CD4-positive, CD25-positive, alpha-beta regulatory T cell (primary cell): ENCODE measurements around the gene PTF1A. TPM values are rescaled to one million over a fixed set of nuclear protein-coding genes. Genes with fewer than 3 reads are reported as not detected.

Experiments
- ATAC-seq, 2 donors: fragments of 150-1000 bp; cut with Tn5 transposase; one replicate each; pipeline ENCODE4 v1.10.0; 2021; ENCODE audit warnings: low read depth in 2 of 2, moderate number of reproducible peaks in 2 of 2, moderate library complexity in 1 of 2
- DNase-seq, 3 donors: peaks; one replicate each; pipeline versions ENCODE4 v3.0.0 to v3.0.0-alpha.2; 2012 to 2022; ENCODE audit warnings: mixed read lengths in 1 of 3
- H3K27ac ChIP-seq: one replicate; pipeline ENCODE4 v1.7.0; 2013; ENCODE audit warnings: mild to moderate bottlenecking, low read length; ENCODE audit not compliant: insufficient read depth, poor library complexity, severe bottlenecking
- H3K27me3 ChIP-seq: one replicate; pipeline ENCODE4 v1.7.0; 2013; ENCODE audit warnings: low read length; ENCODE audit not compliant: control insufficient read depth, insufficient read depth
- H3K36me3 ChIP-seq: one replicate; pipeline ENCODE4 v1.7.0; 2013; ENCODE audit warnings: mild to moderate bottlenecking, low read length, moderate library complexity; ENCODE audit not compliant: control insufficient read depth, insufficient read depth
- H3K4me1 ChIP-seq: 2 replicates; pipeline ENCODE4 v1.7.0; 2013; ENCODE audit warnings: mild to moderate bottlenecking, low read length; ENCODE audit not compliant: insufficient read depth, control insufficient read depth, poor library complexity, severe bottlenecking
- H3K4me3 ChIP-seq: one replicate; pipeline ENCODE4 v1.7.0; 2013; ENCODE audit warnings: low read depth, mild to moderate bottlenecking, low read length, moderate library complexity
- H3K9me3 ChIP-seq, 2 experiments: 1 replicate in 1 of 2; 2 replicates in 1 of 2; pipeline ENCODE4 v1.7.0; 2013; ENCODE audit warnings: low read length in 2 of 2, mild to moderate bottlenecking in 1 of 2, moderate library complexity in 1 of 2; ENCODE audit not compliant: control insufficient read depth in 2 of 2
- H3K27ac Mint-ChIP-seq, 3 donors: one replicate each; pipeline ENCODE4 v1.8.0; 2020 to 2022; ENCODE audit warnings: mild to moderate bottlenecking in 3 of 3, mixed read lengths in 3 of 3, moderate library complexity in 2 of 3
- H3K27me3 Mint-ChIP-seq: one replicate; pipeline ENCODE4 v1.8.0; 2022; ENCODE audit warnings: mild to moderate bottlenecking, mixed read lengths
- H3K36me3 Mint-ChIP-seq: one replicate; pipeline ENCODE4 v1.8.0; 2020; ENCODE audit warnings: mixed read lengths
- H3K4me1 Mint-ChIP-seq, 4 donors: one replicate each; pipeline ENCODE4 v1.8.0; 2020 to 2022; ENCODE audit warnings: mixed read lengths in 4 of 4, mild to moderate bottlenecking in 1 of 4
- H3K4me3 Mint-ChIP-seq, 4 donors: one replicate each; pipeline ENCODE4 v1.8.0; 2020 to 2022; ENCODE audit warnings: mild to moderate bottlenecking in 4 of 4, mixed read lengths in 4 of 4, moderate library complexity in 3 of 4
- H3K9me3 Mint-ChIP-seq, 7 donors: one replicate each; pipeline ENCODE4 v1.8.0; 2020 to 2022; ENCODE audit warnings: mixed read lengths in 7 of 7, mild to moderate bottlenecking in 3 of 7, moderate library complexity in 2 of 7
- polyA plus RNA-seq, 4 donors: library from polyadenylated mRNA; unstranded; fragments of 300-500 nt; fragmentation: Illumina TruSeq; gene quantifications; one replicate each; pipeline ENCODE4 v1.2.3, GENCODE V29; 2021
- total RNA-seq: library from RNA; stranded (reverse); gene quantifications from one replicate; pipeline ENCODE4 v1.2.3, GENCODE V29; 2022

The PTF1A gene
- total and polyA plus RNA-seq, 5 donors from 2014 or later = not detected

- Histone ChIP-seq H3K4me3 (no peak overlapping the region), H3K36me3 (no peaks in the 10 kb centered on the region), H3K27me3 (peaks cover 41% of the 10 kb centered on the region), H3K27ac (no peak overlapping the region), H3K9me3 (no peaks in the 10 kb centered on the region), H3K4me1 (no peaks in the 10 kb centered on the region)
- Mint-ChIP-seq H3K4me3 (no peak overlapping the region), H3K4me1 (peaks cover 0 to 12% (median 6%) of the 10 kb centered on the region in 4 donors), H3K27ac (no peak overlapping the region), H3K9me3 (peaks cover 0 to 1% (median 0%) of the 10 kb centered on the region in 7 donors), H3K27me3 (peaks cover 76% of the 10 kb centered on the region), H3K36me3 (no peaks in the 10 kb centered on the region)
- DNase-seq (no peak), ATAC-seq (no peak)
Measured at GRCh38 chr10:23201837-23202236, 9.7 kb downstream of the PTF1A start.

- peaks cover 0 to 1% (median 0%) of the 10 kb centered on the region in 7 donors for H3K9me3 Mint-ChIP-seq
- no peaks in the 10 kb centered on the region for H3K36me3 Mint-ChIP-seq
- no peak overlapping the region for H3K4me3 Mint-ChIP-seq
- Histone ChIP-seq H3K9me3 (no peaks in the 10 kb centered on the region), H3K27ac (no peak overlapping the region), H3K27me3 (peaks cover 40% of the 10 kb centered on the region), H3K4me1 (no peaks in the 10 kb centered on the region), H3K4me3 (no peak overlapping the region), H3K36me3 (no peaks in the 10 kb centered on the region)
- DNase-seq (no peak), ATAC-seq (no peak)
- H3K27me3 Mint-ChIP-seq = peaks cover 72% of the 10 kb centered on the region
- peaks cover 0 to 12% (median 6%) of the 10 kb centered on the region in 4 donors for H3K4me1 Mint-ChIP-seq
- H3K27ac Mint-ChIP-seq = no peak overlapping the region
Measured at GRCh38 chr10:23202779-23203178, 10.7 kb downstream of the PTF1A start.

DNA sequence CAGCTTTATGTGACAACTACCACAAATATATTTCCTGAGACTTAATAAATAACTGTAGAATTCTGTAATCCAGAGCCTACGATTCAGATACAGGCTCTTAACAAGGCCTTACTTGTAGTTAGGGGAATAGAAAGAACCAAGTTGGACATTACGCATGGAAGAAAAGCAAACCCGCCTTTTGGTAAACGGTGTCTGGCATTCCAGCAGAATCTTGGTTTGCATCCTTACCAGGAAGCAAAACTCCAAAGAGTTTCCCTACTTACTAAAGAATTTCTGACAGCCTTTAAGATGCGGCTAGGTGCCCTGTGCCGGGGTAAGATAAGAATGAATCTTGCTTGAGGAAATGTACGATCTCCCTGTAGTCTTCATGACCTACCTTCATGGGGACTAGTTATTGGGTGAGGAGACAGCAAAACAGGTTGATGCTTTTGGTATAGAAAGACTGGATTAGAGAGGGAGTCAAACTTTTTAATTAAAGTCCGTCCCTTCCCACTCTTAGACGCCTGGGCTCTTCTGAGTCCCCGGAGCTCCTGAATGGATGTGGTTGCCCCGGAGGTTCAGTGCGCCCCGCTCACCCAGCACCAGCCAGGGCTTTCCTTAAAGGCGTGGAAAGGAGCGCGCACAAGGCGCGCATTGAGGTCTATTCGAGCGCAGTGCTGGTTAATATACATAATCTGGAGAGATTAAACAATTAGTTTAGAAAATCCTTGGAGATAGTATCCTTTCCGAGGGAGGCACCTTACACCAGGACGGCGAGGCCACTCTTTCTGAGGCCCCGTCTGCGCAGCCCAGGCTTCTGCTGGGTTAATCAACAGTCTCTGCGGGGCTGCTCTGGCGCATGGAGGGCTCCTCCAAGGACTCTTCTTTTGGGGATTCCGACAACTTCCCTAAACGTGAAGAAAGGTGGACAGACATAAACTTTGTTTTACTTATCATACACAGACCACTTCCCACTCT, 11.5 kb downstream of the PTF1A start:
- H3K27ac ChIP-seq = no peak overlapping the region
- no peaks in the 10 kb centered on the region for H3K4me1 ChIP-seq
- no peak overlapping the region for H3K4me3 ChIP-seq
- H3K36me3 ChIP-seq = no peaks in the 10 kb centered on the region
- H3K27me3 ChIP-seq = peaks cover 38% of the 10 kb centered on the region
- Mint-ChIP-seq H3K9me3 (peaks cover 0 to 1% (median 0%) of the 10 kb centered on the region in 7 donors), H3K4me3 (no peak overlapping the region), H3K27ac (no peak overlapping the region), H3K36me3 (no peaks in the 10 kb centered on the region), H3K4me1 (peaks cover 0 to 8% (median 1%) of the 10 kb centered on the region in 4 donors), H3K27me3 (peaks cover 66% of the 10 kb centered on the region)
- no peak for DNase-seq
- H3K9me3 ChIP-seq = no peaks in the 10 kb centered on the region
- ATAC-seq = no peak

- no peaks in the 10 kb centered on the region for H3K9me3 ChIP-seq
- Mint-ChIP-seq H3K4me1 (peaks cover 0 to 6% (median 1%) of the 10 kb centered on the region in 4 donors), H3K36me3 (no peaks in the 10 kb centered on the region), H3K27ac (no peak overlapping the region), H3K9me3 (peaks cover 0 to 1% (median 0%) of the 10 kb centered on the region in 7 donors), H3K4me3 (no peak overlapping the region), H3K27me3 (peaks cover 68% of the 10 kb centered on the region)
- H3K4me3 ChIP-seq = no peak overlapping the region
- ATAC-seq = no peak
- H3K27me3 ChIP-seq = peaks cover 38% of the 10 kb centered on the region
- no peaks in the 10 kb centered on the region for H3K4me1 ChIP-seq
- H3K36me3 ChIP-seq = no peaks in the 10 kb centered on the region
- no peak for DNase-seq
- H3K27ac ChIP-seq = no peak overlapping the region
Measured at GRCh38 chr10:23204773-23205172, 12.7 kb downstream of the PTF1A start.

DNA sequence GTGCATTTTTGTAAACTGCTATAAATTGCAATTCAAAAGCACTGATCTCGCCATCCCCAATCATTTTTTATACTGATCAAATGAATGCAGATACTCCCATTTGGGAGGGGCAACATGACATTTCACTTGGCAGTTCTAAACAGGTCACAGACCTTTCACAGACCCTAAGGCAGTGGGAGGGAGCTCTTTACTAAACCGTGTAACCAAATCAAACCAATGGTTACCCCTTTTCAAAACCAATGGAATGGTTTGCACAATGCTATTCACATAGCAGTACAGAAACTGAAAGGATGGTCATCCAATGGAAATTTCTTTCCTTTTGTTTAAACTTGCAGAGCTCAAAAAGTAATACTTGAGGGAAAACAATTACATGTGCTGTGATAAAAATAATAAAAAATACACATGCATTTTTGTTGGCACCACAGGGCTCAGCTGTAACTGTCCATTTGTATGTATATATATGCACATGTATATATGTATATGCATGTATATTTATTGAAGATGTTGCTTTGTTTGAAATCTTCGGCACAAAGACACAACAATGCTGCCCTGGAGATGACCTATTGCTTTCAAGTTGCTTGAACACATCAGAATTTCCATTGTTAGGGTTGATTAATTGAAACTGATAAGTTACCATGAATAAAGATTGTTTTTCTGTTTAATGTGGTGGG, 14.0 kb downstream of the PTF1A start:
- H3K4me1 Mint-ChIP-seq = no peaks in the 10 kb centered on the region
- H3K36me3 ChIP-seq = no peaks in the 10 kb centered on the region
- no peak overlapping the region for H3K4me3 ChIP-seq
- no peaks in the 10 kb centered on the region for H3K36me3 Mint-ChIP-seq
- peaks cover 59% of the 10 kb centered on the region for H3K27me3 Mint-ChIP-seq
- H3K9me3 Mint-ChIP-seq = peaks cover 0 to 2% (median 0%) of the 10 kb centered on the region in 7 donors
- peaks cover 36% of the 10 kb centered on the region for H3K27me3 ChIP-seq
- ATAC-seq (no peak), DNase-seq (no peak)
- no peak overlapping the region for H3K27ac ChIP-seq
- no peak overlapping the region for H3K27ac Mint-ChIP-seq
- no peaks in the 10 kb centered on the region for H3K4me1 ChIP-seq
- H3K4me3 Mint-ChIP-seq = no peak overlapping the region
- no peaks in the 10 kb centered on the region for H3K9me3 ChIP-seq

DNA sequence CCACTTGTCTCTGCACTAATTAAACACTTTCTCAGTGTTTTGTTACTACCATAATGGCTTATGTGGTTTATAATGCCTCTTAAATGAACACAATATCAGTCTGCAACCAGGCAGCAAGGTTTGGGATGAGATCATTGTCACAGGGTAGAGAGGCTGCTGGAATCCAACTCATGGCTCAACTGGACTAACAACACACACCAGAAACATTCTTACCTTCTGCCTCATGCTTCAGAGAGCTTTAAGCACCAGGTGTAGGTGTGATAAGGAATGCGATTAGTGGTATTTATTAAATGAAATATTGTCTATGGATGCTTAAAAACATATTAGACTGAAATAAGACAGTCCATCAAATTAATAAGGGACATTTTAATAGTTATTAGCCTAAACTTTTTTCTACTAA, 25.4 kb downstream of the PTF1A start:
- H3K9me3 ChIP-seq = no peaks in the 10 kb centered on the region
- no peaks in the 10 kb centered on the region for H3K4me1 ChIP-seq
- no peaks in the 10 kb centered on the region for H3K36me3 ChIP-seq
- no peaks in the 10 kb centered on the region for H3K27me3 ChIP-seq
- H3K4me3 ChIP-seq = no peak overlapping the region
- no peak overlapping the region for H3K27ac ChIP-seq
- Mint-ChIP-seq H3K36me3 (no peaks in the 10 kb centered on the region), H3K27me3 (no peaks in the 10 kb centered on the region), H3K27ac (no peak overlapping the region), H3K9me3 (no peaks in the 10 kb centered on the region), H3K4me1 (no peaks in the 10 kb centered on the region), H3K4me3 (no peak overlapping the region)
- ATAC-seq = no peak
- DNase-seq = no peak

- Histone ChIP-seq H3K4me3 (no peak overlapping the region), H3K9me3 (no peaks in the 10 kb centered on the region), H3K4me1 (no peaks in the 10 kb centered on the region), H3K27ac (no peak overlapping the region), H3K36me3 (no peaks in the 10 kb centered on the region), H3K27me3 (no peaks in the 10 kb centered on the region)
- Mint-ChIP-seq H3K9me3 (peaks cover 0 to 5% (median 0%) of the 10 kb centered on the region in 7 donors), H3K36me3 (no peaks in the 10 kb centered on the region), H3K27ac (no peak overlapping the region), H3K4me3 (no peak overlapping the region), H3K27me3 (peaks cover 4% of the 10 kb centered on the region), H3K4me1 (no peaks in the 10 kb centered on the region)
- DNase-seq (no peak), ATAC-seq (no peak)
Measured at GRCh38 chr10:23230582-23230981, 38.5 kb downstream of the PTF1A start.
